H1 (cell line): ENCODE results near the gene INA. TPM values are rescaled to one million over a fixed set of nuclear protein-coding genes. Genes with fewer than 3 reads are reported as not detected.
A peak's percentile ranks its signal among the peaks of the same experiment; 100 is the strongest.

Source experiments
- CTCF ChIA-PET: fragments of 300-600 bp; sonication (Branson Sonifier 250); formaldehyde crosslinking; loops from one replicate; lab custom pipeline; 2021; ENCODE audit not compliant: partially characterized antibody; lab: Charles Lee
- POLR2A ChIA-PET: fragments of 300-600 bp; sonication (Branson Sonifier 250); formaldehyde crosslinking; loops from one replicate; lab custom pipeline; 2021; ENCODE audit warnings: inconsistent platforms; ENCODE audit not compliant: partially characterized antibody; lab: Charles Lee
- DNase-seq, 2 experiments: peaks; one replicate each; pipeline versions ENCODE4 v3.0.0 to v3.0.0-alpha.2; 2010 to 2022; ENCODE audit warnings: low spot score in 2 of 2, low read depth in 1 of 2, mixed read lengths in 1 of 2
- FAIRE-seq: peaks from 2 replicates; lab custom pipeline; 2011; peaks lifted over from hg19 to GRCh38; lab: Jason Lieb, UNC
- H2AFZ ChIP-seq: 2 replicates; pipeline ENCODE4 v1.8.1; 2012; ENCODE audit warnings: low read length, inconsistent platforms
- H2AK5ac ChIP-seq: 2 replicates; pipeline ENCODE4 v1.6.1; 2013; ENCODE audit warnings: low read depth, low read length
- H2BK120ac ChIP-seq: replicated peaks from 2 replicates; pipeline ENCODE3; 2013; ENCODE audit warnings: low read depth, low read length, inconsistent platforms
- H2BK12ac ChIP-seq: 2 replicates; pipeline ENCODE4 v1.6.1; 2013; ENCODE audit warnings: low read depth, low read length
- H2BK15ac ChIP-seq: 2 replicates; pipeline ENCODE4 v1.6.1; 2013; ENCODE audit warnings: low read length
- H2BK20ac ChIP-seq: 2 replicates; pipeline ENCODE4 v1.6.1; 2013; ENCODE audit warnings: low read length
- H2BK5ac ChIP-seq: 2 replicates; pipeline ENCODE4 v1.6.1; 2013; ENCODE audit warnings: low read depth, low read length
- H3K14ac ChIP-seq: 2 replicates; pipeline ENCODE4 v1.6.1; 2013; ENCODE audit warnings: inconsistent platforms; ENCODE audit not compliant: insufficient read length
- H3K18ac ChIP-seq: 2 replicates; pipeline ENCODE4 v1.6.1; 2013; ENCODE audit warnings: low read length; ENCODE audit errors: extremely low read depth
- H3K23ac ChIP-seq: 2 replicates; pipeline ENCODE4 v1.6.1; 2013; ENCODE audit warnings: inconsistent platforms; ENCODE audit not compliant: insufficient read length
- H3K23me2 ChIP-seq: 2 replicates; pipeline ENCODE4 v1.6.1; 2013; ENCODE audit warnings: low read depth, low read length
- H3K27ac ChIP-seq: 2 replicates; pipeline ENCODE4 v1.6.1; 2011; ENCODE audit warnings: low read depth, low read length, inconsistent platforms
- H3K27me3 ChIP-seq, 4 experiments: replicated peaks in 1 of 4; 1 replicate in 1 of 4; 2 replicates in 3 of 4; pipeline versions ENCODE4 v1.6.1 to v1.8.1; 2011 to 2013; ENCODE audit warnings: low read length in 3 of 4, mild to moderate bottlenecking in 3 of 4, inconsistent platforms in 2 of 4, mixed read lengths in 2 of 4, moderate library complexity in 1 of 4; ENCODE audit not compliant: control insufficient read depth in 3 of 4, insufficient read depth in 3 of 4; ENCODE audit errors: extremely low read depth in 1 of 4
- H3K36me3 ChIP-seq, 4 experiments: 2 replicates each; pipeline versions ENCODE4 v1.6.1 to v1.8.1; 2011 to 2013; ENCODE audit warnings: mild to moderate bottlenecking in 4 of 4, low read length in 3 of 4, moderate library complexity in 2 of 4, control low read depth in 1 of 4, inconsistent platforms in 1 of 4; ENCODE audit not compliant: insufficient read depth in 4 of 4, control insufficient read depth in 2 of 4
- H3K4ac ChIP-seq: replicated peaks from 2 replicates; pipeline ENCODE3; 2013; ENCODE audit warnings: low read length, low read depth, mixed read lengths, inconsistent platforms; ENCODE audit not compliant: insufficient read length
- H3K4me1 ChIP-seq, 4 experiments: replicated peaks in 1 of 4; 1 replicate in 1 of 4; 2 replicates in 3 of 4; pipeline versions ENCODE4 v1.6.1 to v1.8.1; 2011 to 2013; ENCODE audit warnings: low read length in 3 of 4, inconsistent platforms in 2 of 4, mixed read lengths in 1 of 4; ENCODE audit not compliant: insufficient read depth in 4 of 4, control insufficient read depth in 3 of 4
- H3K4me2 ChIP-seq, 2 experiments: 2 replicates each; pipeline versions ENCODE4 v1.6.1 to v1.8.1; 2011 to 2013; ENCODE audit warnings: low read depth in 2 of 2, low read length in 2 of 2, control low read depth in 1 of 2, inconsistent platforms in 1 of 2, mild to moderate bottlenecking in 1 of 2; ENCODE audit not compliant: insufficient read depth in 1 of 2
- H3K4me3 ChIP-seq, 4 experiments: fragments of 200-600, 300-600 bp in 1 of 4; sonication (generic), shearing (Covaris generic), sonication (Bioruptor Twin) in 1 of 4; 2 replicates each; pipeline versions ENCODE4 v1.5.1 to v1.8.1; 2011 to 2016; ENCODE audit warnings: low read length in 4 of 4, low read depth in 3 of 4, control low read depth in 2 of 4, inconsistent platforms in 2 of 4, mild to moderate bottlenecking in 2 of 4, mixed read lengths in 1 of 4, moderate library complexity in 1 of 4; ENCODE audit not compliant: insufficient read depth in 2 of 4; ENCODE audit errors: extremely low read depth in 1 of 4
- H3K56ac ChIP-seq: replicated peaks from 2 replicates; pipeline ENCODE3; 2013; ENCODE audit warnings: low read depth, mild to moderate bottlenecking, mixed read lengths, low read length, inconsistent platforms; ENCODE audit not compliant: insufficient read length
- H3K79me1 ChIP-seq: 2 replicates; pipeline ENCODE4 v1.6.1; 2013; ENCODE audit warnings: low read depth, low read length, control low read depth
- H3K79me2 ChIP-seq, 2 experiments: 2 replicates each; pipeline versions ENCODE4 v1.6.1 to v1.8.1; 2012 to 2013; ENCODE audit warnings: low read length in 2 of 2, mild to moderate bottlenecking in 2 of 2, inconsistent platforms in 1 of 2; ENCODE audit not compliant: insufficient read depth in 2 of 2, control insufficient read depth in 1 of 2
- H3K9ac ChIP-seq, 4 experiments: replicated peaks in 1 of 4; 1 replicate in 1 of 4; 2 replicates in 3 of 4; pipeline versions ENCODE4 v1.6.1 to v1.8.1; 2011 to 2013; ENCODE audit warnings: low read depth in 3 of 4, low read length in 3 of 4, control low read depth in 2 of 4, mild to moderate bottlenecking in 2 of 4, moderate library complexity in 2 of 4, inconsistent platforms in 1 of 4; ENCODE audit errors: extremely low read depth in 1 of 4
- H3K9me3 ChIP-seq, 2 experiments: 2 replicates each; pipeline versions ENCODE4 v1.6.1 to v1.8.1; 2012 to 2013; ENCODE audit warnings: mild to moderate bottlenecking in 2 of 2, moderate library complexity in 2 of 2, control low read depth in 1 of 2, inconsistent platforms in 1 of 2, low read depth in 1 of 2, low read length in 1 of 2, mixed read lengths in 1 of 2; ENCODE audit not compliant: insufficient read depth in 2 of 2
- H4K20me1 ChIP-seq, 2 experiments: replicated peaks in 1 of 2; 2 replicates each; pipeline versions ENCODE3 to v1.8.1; 2011 to 2013; ENCODE audit warnings: inconsistent platforms in 2 of 2, low read length in 2 of 2, mild to moderate bottlenecking in 1 of 2; ENCODE audit not compliant: insufficient read depth in 2 of 2, control insufficient read depth in 1 of 2
- H4K5ac ChIP-seq: 2 replicates; pipeline ENCODE4 v1.6.1; 2013; ENCODE audit warnings: low read length, low read depth, mixed read lengths, inconsistent platforms; ENCODE audit not compliant: insufficient read length
- H4K8ac ChIP-seq: 2 replicates; pipeline ENCODE4 v1.8.0; 2013; ENCODE audit warnings: mild to moderate bottlenecking, moderate library complexity, low read length, inconsistent platforms; ENCODE audit not compliant: insufficient read depth; ENCODE audit errors: extremely low read depth
- H4K91ac ChIP-seq: replicated peaks from 2 replicates; pipeline ENCODE3; 2013; ENCODE audit warnings: low read length, mixed read lengths, inconsistent platforms; ENCODE audit not compliant: insufficient read length
- CHD2 ChIP-seq: IDR thresholded peaks from 2 replicates; pipeline ENCODE4 v1.6.1; 2012; ENCODE audit warnings: low read length, improper control_type of control experiment
- WGBS, 2 experiments: shearing (Covaris generic) in 1 of 2; methylation state at CpG; one replicate each; pipeline versions ENCODE4 v1.1.6 to v1.1.7; 2013 to 2015; ENCODE audit warnings: low lambda C conversion rate in 2 of 2, mixed read lengths in 2 of 2, inconsistent platforms in 1 of 2, low coverage in 1 of 2, missing lambda C conversion rate in 1 of 2; ENCODE audit not compliant: insufficient replicate concordance in 2 of 2, insufficient coverage in 1 of 2, insufficient read length in 1 of 2; ENCODE audit errors: extremely low coverage in 1 of 2, missing lambda C conversion rate in 1 of 2; 5-methylcytosine and 5-hydroxymethylcytosine counted together
- polyA plus RNA-seq, 7 experiments: library from polyadenylated mRNA; depleted of rRNA in 3 of 7; stranded (reverse) in 5 of 7; unstranded in 2 of 7; fragments of >200 nt in 5 of 7; fragments of 200-250 nt in 2 of 7; gene quantifications; 1 replicate in 5 of 7; 2 replicates in 1 of 7; 4 replicates in 1 of 7; pipeline versions ENCODE4 v1.2.1 to v1.2.3, GENCODE V29; 2011 to 2013; ENCODE audit warnings: missing spikeins in 2 of 7, mixed read lengths in 2 of 7
- total RNA-seq: library from RNA; stranded (reverse); fragmentation: NEBNext Ultra II Directional; extraction: Animal tissue kit (Norgen Biotek cat#: 25700); gene quantifications from 2 replicates; pipeline ENCODE4 v1.2.1, GENCODE V29; 2021
- TF ChIP-seq, protein P1 (sequence below), 3 experiments: IDR thresholded peaks; 1 replicate in 2 of 3; 2 replicates in 1 of 3; pipeline versions ENCODE4 v1.5.1 to v1.6.1; 2011; ENCODE audit warnings: low read length in 3 of 3, mild to moderate bottlenecking in 3 of 3, inconsistent platforms in 2 of 3, low read depth in 1 of 3, moderate library complexity in 1 of 3; ENCODE audit not compliant: insufficient read depth in 1 of 3; ENCODE audit errors: control extremely low read depth in 1 of 3

The INA gene
- total and polyA plus RNA-seq, 2 of the 8 experiments (the other 6 are each of a cell fraction or from before 2014, with no cell fraction given), result 17.1 to 18.1 TPM

DNA sequence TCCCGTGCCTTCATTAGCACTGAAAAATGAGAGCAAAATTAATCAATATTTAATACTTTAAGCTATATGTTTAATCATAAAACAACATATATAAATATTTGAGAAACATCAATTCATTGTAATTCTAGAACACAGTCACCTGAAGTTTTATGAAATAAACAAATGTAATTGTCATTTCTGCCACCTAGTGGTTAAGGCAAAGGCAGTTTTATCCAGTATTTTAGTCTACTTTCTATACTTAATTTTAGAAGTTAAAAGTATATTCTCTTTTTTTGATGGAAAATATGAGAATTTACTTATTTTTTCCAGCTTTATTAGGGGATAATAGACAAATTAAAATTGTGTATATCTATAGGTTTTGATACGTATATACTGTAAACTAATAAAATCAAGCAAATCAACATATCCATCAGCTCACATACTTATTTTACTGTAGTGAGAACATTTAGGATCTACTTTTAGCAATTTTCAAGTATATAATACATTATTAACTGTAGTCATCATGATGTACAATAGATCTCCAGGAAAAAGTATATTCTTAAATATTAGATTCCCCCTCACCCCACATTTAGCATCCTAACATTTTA is 57.1 kb downstream of the INA start:
- no peak overlapping the region for H2BK120ac ChIP-seq
- H3K18ac ChIP-seq, result no peak overlapping the region
- no peak overlapping the region for H2BK12ac ChIP-seq
- no peak overlapping the region for H4K8ac ChIP-seq
- 96% methylated on average over 2 of the region's 2 CpGs; no CpG with 5 or more reads in 1 of the 2 experiments for WGBS, 2 experiments
- no peak overlapping the region for H2BK15ac ChIP-seq
- no peak for TF ChIP-seq CHD2
- TF ChIP-seq, protein P1, sequence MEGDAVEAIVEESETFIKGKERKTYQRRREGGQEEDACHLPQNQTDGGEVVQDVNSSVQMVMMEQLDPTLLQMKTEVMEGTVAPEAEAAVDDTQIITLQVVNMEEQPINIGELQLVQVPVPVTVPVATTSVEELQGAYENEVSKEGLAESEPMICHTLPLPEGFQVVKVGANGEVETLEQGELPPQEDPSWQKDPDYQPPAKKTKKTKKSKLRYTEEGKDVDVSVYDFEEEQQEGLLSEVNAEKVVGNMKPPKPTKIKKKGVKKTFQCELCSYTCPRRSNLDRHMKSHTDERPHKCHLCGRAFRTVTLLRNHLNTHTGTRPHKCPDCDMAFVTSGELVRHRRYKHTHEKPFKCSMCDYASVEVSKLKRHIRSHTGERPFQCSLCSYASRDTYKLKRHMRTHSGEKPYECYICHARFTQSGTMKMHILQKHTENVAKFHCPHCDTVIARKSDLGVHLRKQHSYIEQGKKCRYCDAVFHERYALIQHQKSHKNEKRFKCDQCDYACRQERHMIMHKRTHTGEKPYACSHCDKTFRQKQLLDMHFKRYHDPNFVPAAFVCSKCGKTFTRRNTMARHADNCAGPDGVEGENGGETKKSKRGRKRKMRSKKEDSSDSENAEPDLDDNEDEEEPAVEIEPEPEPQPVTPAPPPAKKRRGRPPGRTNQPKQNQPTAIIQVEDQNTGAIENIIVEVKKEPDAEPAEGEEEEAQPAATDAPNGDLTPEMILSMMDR (IDR thresholded peaks at IDR 0.05; ENCODE audit: control extremely low read depth in 1 of 3, insufficient read depth in 1 of 3, low read depth in 1 of 3, low read length in 3 of 3), result peak in 1 of 3 experiments; percentile 26; a peak in 2 of 4 replicates
- TF ChIP-seq, all 59 proteins: peak for 1
- Histone ChIP-seq H3K4me3 (no peak overlapping the region), H2BK20ac (no peak overlapping the region), H4K5ac (no peak overlapping the region), H3K56ac (no peak overlapping the region), H3K27me3 (no peaks in the 10 kb centered on the region), H3K23ac (no peak overlapping the region), H2AK5ac (no peak overlapping the region), H3K79me1 (no peaks in the 10 kb centered on the region), H3K23me2 (no peaks in the 10 kb centered on the region), H3K79me2 (no peaks in the 10 kb centered on the region), H3K14ac (no peak overlapping the region), H3K4ac (no peak overlapping the region), H3K36me3 (peaks cover 4 to 27% (median 15%) of the 10 kb centered on the region in 4 experiments), H2AFZ (no peak overlapping the region), H4K91ac (no peak overlapping the region), H3K4me2 (no peak overlapping the region), H2BK5ac (no peak overlapping the region), H3K4me1 (no peaks in the 10 kb centered on the region), H3K9ac (no peak overlapping the region), H3K9me3 (no peaks in the 10 kb centered on the region), H3K27ac (no peak overlapping the region), H4K20me1 (peaks cover 0 to 2% of the 10 kb centered on the region in 2 experiments)
- FAIRE-seq (no peak), DNase-seq (no peak)
- ChIA-PET CTCF (interaction anchor here (0.6 to 3.5 kb wide), 28 partner anchors 7 to 433 kb away, joined by 3 to 16 read pairs (median 4); no protein-coding TSS in a partner anchor), POLR2A (interaction anchor here (1.5 kb wide), 1 partner anchor 37 kb away, joined by 3 read pairs; no protein-coding TSS in a partner anchor)
